HG03354 (cell line): Measurements from ENCODE around the gene FAM53B.
A peak's percentile ranks its signal among the peaks of the same experiment; 100 is the strongest.
"Not testable (repeated sequence)": the region's sequence is repeated elsewhere in the genome, so short reads cannot be mapped to it uniquely, and the experiment has no call there.

Source experiments
- ATAC-seq: cut with Tn5 transposase; IDR thresholded peaks from one replicate; pipeline ENCODE4 v1.9.1; 2021; ENCODE audit warnings: mild to moderate bottlenecking; ENCODE audit not compliant: unreplicated experiment, poor library complexity, severe bottlenecking

The FAM53B gene

GRCh38 chr10:124624006-124624405, 120.2 kb downstream of the FAM53B start:
- ATAC-seq, result no peak

DNA sequence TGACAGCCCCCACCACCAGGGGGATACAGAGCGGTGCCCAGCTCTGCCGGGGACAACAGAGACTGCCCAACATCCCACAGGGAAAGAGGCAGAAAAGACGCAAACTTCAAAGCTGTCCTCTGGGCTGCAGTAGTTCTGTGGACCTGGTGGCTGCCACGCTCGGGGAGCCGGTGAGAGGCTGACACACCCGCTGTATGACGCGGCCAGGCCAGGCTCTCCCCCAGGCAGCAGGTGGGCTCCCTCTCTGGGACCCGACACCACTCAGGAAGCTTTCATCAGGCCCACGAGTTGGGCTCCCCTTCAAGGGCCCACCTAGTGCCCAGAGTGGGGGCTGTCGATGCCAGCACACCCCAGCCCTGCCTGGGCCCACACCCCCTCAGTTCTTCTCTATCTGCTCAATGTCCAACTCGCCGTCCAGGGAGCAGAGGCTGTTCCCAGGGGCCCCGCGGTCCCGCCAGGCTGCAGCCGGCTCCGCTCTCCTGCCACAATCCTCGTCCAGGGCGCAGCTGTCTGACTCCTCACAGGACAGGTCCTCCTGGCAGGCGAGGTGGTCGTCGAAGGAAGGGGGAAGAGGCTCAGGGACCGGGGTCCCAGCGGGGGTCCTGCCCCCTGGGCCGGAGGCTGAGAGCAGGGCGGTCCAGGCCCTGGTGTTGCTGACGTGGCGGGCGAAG, 121.2 kb downstream of the FAM53B start:
- ATAC-seq, result no peak

GRCh38 chr10:124622158-124622557, 122.0 kb downstream of the FAM53B start:
- ATAC-seq, result no peak

GRCh38 chr10:124621637-124622036, 122.5 kb downstream of the FAM53B start:
- ATAC-seq, result no peak

DNA sequence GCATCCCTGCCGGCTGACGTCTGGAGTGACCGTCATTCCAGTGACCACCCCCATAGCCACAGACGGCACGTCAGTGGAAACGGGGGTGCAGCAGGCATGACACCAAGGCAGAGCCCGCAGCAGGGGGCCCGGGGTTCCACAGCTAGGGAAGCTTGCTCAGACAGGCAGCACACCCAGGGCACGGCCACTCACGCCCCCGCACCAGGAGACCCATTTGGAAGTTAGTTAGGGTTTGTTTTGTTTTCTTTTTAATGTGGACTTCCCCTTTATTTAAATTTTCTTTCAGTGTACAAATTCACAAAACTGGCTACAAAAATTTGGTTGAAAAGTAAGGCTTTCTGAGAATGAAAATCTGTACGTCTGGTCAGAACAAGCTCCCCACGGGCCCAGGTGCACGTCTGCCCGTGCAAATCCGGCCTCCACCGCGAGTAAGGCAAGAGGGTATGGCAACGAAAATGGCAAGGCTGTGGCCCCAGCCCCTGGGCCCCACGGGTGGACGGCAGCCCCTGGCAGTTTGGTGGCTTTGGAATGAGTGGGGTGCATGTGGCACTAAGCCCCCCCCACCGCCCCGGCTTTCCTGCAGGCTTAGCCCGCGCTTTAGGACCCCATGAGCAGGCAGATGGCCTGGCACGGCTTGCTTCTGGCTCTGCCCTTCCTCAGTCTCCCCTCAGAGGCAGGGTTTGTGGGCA, 124.2 kb downstream of the FAM53B start:
- peak; percentile 56 for ATAC-seq

- peak; percentile 42 for ATAC-seq
Observed at GRCh38 chr10:124619195-124619594, 125.0 kb downstream of the FAM53B start.

DNA sequence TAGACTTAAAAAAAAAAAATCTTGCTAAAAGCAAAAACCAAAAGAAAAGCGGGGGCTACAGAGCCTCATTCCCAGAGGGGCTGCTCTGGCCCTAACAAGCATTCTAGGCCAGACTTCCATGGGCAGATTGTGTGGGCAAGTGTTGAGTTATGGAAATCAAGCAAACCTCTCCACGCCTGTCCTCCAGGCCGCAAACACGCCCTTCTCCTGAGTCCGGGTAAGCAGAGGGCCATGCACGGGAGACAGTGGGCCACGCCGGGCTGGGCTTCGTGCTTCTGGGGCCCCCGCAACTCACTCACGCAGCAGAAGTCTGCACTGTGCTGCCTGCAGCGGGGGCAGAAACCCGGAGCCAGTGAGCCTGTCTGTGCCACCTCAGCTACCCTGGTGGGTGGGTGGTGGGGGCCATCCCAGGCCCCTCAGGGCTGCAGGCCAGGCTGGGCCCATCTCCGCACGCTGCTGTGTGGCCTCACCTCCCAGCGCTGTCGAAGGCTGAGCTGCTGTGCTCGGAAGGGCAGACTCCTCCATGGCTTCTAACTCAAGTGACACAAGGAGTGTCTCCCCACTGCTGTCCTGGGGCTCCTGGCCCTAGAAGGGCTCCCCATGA, 125.6 kb downstream of the FAM53B start:
- no peak for ATAC-seq

GRCh38 chr10:124616836-124617130, 127.4 kb downstream of the FAM53B start:
- ATAC-seq, result no peak

- no peak for ATAC-seq
Observed at GRCh38 chr10:124616040-124616835, 127.9 kb downstream of the FAM53B start.

GRCh38 chr10:124615259-124615658, 128.9 kb downstream of the FAM53B start:
- ATAC-seq, result no peak

GRCh38 chr10:124614003-124614659, 130.0 kb downstream of the FAM53B start:
- ATAC-seq, result peak; percentile 50

- peak; percentile 43 for ATAC-seq
Observed at GRCh38 chr10:124612611-124613498, 131.3 kb downstream of the FAM53B start.

GRCh38 chr10:124611738-124612137, 132.4 kb downstream of the FAM53B start:
- ATAC-seq, result no peak

DNA sequence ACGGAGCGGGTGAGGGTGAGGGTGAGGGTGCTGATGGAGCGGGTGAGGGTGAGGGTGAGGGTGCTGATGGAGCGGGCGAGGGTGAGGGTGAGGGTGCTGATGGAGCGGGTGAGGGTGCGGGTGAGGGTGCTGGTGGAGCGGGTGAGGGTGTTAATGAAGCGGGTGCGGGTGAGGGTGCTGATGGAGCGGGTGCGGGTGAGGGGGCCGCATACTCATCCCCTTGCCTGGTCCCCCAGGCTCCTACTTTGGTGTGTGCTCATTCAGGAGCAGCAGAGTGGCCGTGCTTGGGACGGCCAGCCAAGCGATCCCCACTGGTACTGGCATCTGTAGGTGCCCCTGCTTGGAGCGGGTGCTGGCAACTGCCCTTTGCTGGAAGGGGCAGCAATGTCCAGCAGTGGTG, 133.3 kb downstream of the FAM53B start:
- ATAC-seq, result not testable (repeated sequence)

DNA sequence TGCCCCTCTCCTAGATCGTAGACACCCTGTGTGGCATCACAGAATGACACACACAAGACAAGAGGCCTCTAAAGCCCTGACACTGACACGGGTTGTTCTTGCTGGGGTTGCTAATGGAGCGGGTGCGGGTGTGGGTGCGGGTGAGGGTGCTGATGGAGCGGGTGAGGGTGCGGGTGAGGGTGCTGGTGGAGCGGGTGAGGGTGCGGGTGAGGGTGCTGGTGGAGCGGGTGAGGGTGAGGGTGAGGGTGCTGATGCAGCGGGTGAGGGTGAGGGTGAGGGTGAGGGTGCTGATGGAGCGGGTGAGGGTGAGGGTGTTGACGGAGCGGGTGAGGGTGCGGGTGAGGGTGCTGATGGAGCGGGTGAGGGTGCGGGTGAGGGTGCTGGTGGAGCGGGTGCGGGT, 134.0 kb downstream of the FAM53B start:
- ATAC-seq, result not testable (repeated sequence)

- ATAC-seq, result no peak
Observed at GRCh38 chr10:124609698-124610097, 134.5 kb downstream of the FAM53B start.

- ATAC-seq, result no peak
Observed at GRCh38 chr10:124608093-124608721, 136.0 kb downstream of the FAM53B start.

DNA sequence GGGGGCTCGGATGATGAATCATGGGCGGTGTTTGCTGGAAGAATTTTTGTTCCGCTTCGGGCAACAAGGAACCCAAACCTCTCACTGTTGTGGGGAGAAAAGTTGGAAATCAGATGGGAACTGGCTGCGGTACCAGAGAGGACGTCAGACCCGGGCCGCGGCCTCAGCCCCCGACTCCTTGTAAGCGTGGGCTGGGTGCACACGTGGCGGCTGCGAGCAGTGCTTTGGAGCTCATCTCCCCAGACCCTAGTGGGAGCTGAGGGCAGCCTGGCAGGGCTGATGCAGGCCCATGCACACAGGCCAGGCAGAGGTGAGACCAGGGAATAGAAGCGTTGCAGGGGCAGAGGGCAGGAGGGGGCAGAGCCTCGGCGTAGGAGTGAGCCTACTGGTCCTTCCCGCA, 136.5 kb downstream of the FAM53B start:
- ATAC-seq, result no peak

GRCh38 chr10:124606822-124607221, 137.4 kb downstream of the FAM53B start:
- no peak for ATAC-seq
